WTC11 (cell line): ENCODE data around the gene GNG10. TPM values are rescaled to one million over a fixed set of nuclear protein-coding genes. Genes with fewer than 3 reads are reported as not detected.

Experiments
- ATAC-seq: fragments of 200-7000 bp; cut with Tn5 transposase; 2 replicates; pipeline ENCODE4 v1.10.0; 2021; ENCODE audit warnings: mild to moderate bottlenecking, moderate library complexity
- CTCF ChIA-PET: fragments of 300-600 bp; sonication (Branson Sonifier 250); formaldehyde crosslinking; loops from one replicate; lab custom pipeline; 2021; ENCODE audit warnings: antibody characterized with exemption; lab: Charles Lee
- POLR2A ChIA-PET: fragments of 350-600 bp; sonication (Branson Sonifier 250); formaldehyde crosslinking; loops from one replicate; lab custom pipeline; 2021; ENCODE audit warnings: antibody characterized with exemption; lab: Charles Lee
- DNase-seq: peaks from one replicate; pipeline ENCODE4 v3.0.0; 2021; ENCODE audit warnings: low spot score
- H3K27ac Mint-ChIP-seq: 2 replicates; pipeline ENCODE4 v1.8.0; 2021; ENCODE audit warnings: mixed read lengths
- H3K27me3 Mint-ChIP-seq: 2 replicates; pipeline ENCODE4 v1.8.0; 2021; ENCODE audit warnings: low read depth, mild to moderate bottlenecking, moderate library complexity, mixed read lengths
- H3K36me3 Mint-ChIP-seq: 2 replicates; pipeline ENCODE4 v1.8.0; 2021; ENCODE audit warnings: mixed read lengths
- H3K4me1 Mint-ChIP-seq: 2 replicates; pipeline ENCODE4 v1.8.0; 2022; ENCODE audit warnings: mixed read lengths
- H3K4me3 Mint-ChIP-seq: 2 replicates; pipeline ENCODE4 v1.8.0; 2021; ENCODE audit warnings: mild to moderate bottlenecking, moderate library complexity, mixed read lengths
- H3K9me3 Mint-ChIP-seq: 2 replicates; pipeline ENCODE4 v1.8.0; 2021; ENCODE audit warnings: mixed read lengths
- CTCF ChIP-seq: fragments of 200-600 bp; IDR thresholded peaks from 2 replicates; pipeline ENCODE4 v1.8.0; 2022; ENCODE audit warnings: antibody characterized with exemption
- FOXJ3 ChIP-seq: sonication (generic); formaldehyde crosslinking; IDR thresholded peaks from 2 replicates; pipeline ENCODE4 v1.9.0; 2021; ENCODE audit warnings: missing genetic modification reagents, mild to moderate bottlenecking, borderline replicate concordance
- GTF2I ChIP-seq: fragments of 250-450 bp; sonication (Bioruptor Pico); conservative IDR thresholded peaks from 2 replicates; pipeline ENCODE4 v1.4.0; 2021; ENCODE audit warnings: mild to moderate bottlenecking
- MAX ChIP-seq: sonication (generic); formaldehyde crosslinking; IDR thresholded peaks from 2 replicates; pipeline ENCODE4 v1.8.0; 2022; ENCODE audit warnings: mild to moderate bottlenecking, missing genetic modification reagents
- NFATC4 ChIP-seq: fragments of 250-450 bp; sonication (Bioruptor Pico); IDR thresholded peaks from 2 replicates; pipeline ENCODE4 v1.9.0; 2021; ENCODE audit warnings: mild to moderate bottlenecking
- NFYB ChIP-seq: sonication (generic); formaldehyde crosslinking; conservative IDR thresholded peaks from 2 replicates; pipeline ENCODE4 v1.8.0; 2022; ENCODE audit warnings: low read depth, missing genetic modification reagents
- NR2C2 ChIP-seq: sonication (generic); formaldehyde crosslinking; IDR thresholded peaks from 2 replicates; pipeline ENCODE4 v1.8.0; 2022; ENCODE audit warnings: mild to moderate bottlenecking, missing genetic modification reagents
- OVOL2 ChIP-seq: fragments of 250-450 bp; sonication (Bioruptor Pico); IDR thresholded peaks from 2 replicates; pipeline ENCODE4 v1.9.0; 2021; ENCODE audit warnings: mild to moderate bottlenecking, borderline replicate concordance
- PREB ChIP-seq: sonication (generic); formaldehyde crosslinking; IDR thresholded peaks from 2 replicates; pipeline ENCODE4 v1.8.1; 2022; ENCODE audit warnings: mild to moderate bottlenecking, missing genetic modification reagents, moderate library complexity, borderline replicate concordance
- RORB ChIP-seq: fragments of 250-450 bp; sonication (Bioruptor Pico); IDR thresholded peaks from 2 replicates; pipeline ENCODE4 v1.9.0; 2021; ENCODE audit warnings: mild to moderate bottlenecking
- STAT6 ChIP-seq: sonication (generic); formaldehyde crosslinking; conservative IDR thresholded peaks from 2 replicates; pipeline ENCODE4 v1.8.1; 2023; ENCODE audit warnings: mild to moderate bottlenecking, low read depth, missing genetic modification reagents, moderate library complexity
- TCF7 ChIP-seq: sonication (generic); formaldehyde crosslinking; IDR thresholded peaks from 2 replicates; pipeline ENCODE4 v1.8.0; 2022; ENCODE audit warnings: mild to moderate bottlenecking, low read depth, missing genetic modification reagents, moderate library complexity
- TEAD4 ChIP-seq: sonication (generic); formaldehyde crosslinking; IDR thresholded peaks from 2 replicates; pipeline ENCODE4 v1.8.0; 2022; ENCODE audit warnings: mild to moderate bottlenecking, missing genetic modification reagents
- ZNF263 ChIP-seq: sonication (generic); formaldehyde crosslinking; IDR thresholded peaks from 2 replicates; pipeline ENCODE4 v1.8.1; 2022; ENCODE audit warnings: low read depth, mild to moderate bottlenecking, moderate library complexity, missing genetic modification reagents
- ZNF396 ChIP-seq: fragments of 250-450 bp; sonication (Bioruptor Pico); IDR thresholded peaks from 2 replicates; pipeline ENCODE4 v1.8.0; 2021; ENCODE audit warnings: mild to moderate bottlenecking, moderate library complexity, borderline replicate concordance
- ZSCAN18 ChIP-seq: fragments of 250-450 bp; sonication (Bioruptor Pico); IDR thresholded peaks from 2 replicates; pipeline ENCODE4 v2.1.2; 2022; ENCODE audit warnings: mild to moderate bottlenecking, moderate library complexity
- total RNA-seq: library from RNA; stranded (reverse); gene quantifications from 3 replicates; pipeline ENCODE4 v1.2.3, GENCODE V29; 2021
- TF ChIP-seq, protein P1 (sequence below): fragments of 250-450 bp; sonication (Bioruptor Pico); IDR thresholded peaks from 2 replicates; pipeline ENCODE4 v1.8.0; 2021; ENCODE audit warnings: mild to moderate bottlenecking
- TF ChIP-seq, protein P2 (sequence below): sonication (generic); formaldehyde crosslinking; IDR thresholded peaks from 2 replicates; pipeline ENCODE4 v1.8.1; 2022; ENCODE audit warnings: mild to moderate bottlenecking, moderate library complexity, missing genetic modification reagents

GNG10 gene
- total RNA-seq, 1 experiment from 2014 or later = 17.2 TPM

GRCh38 chr9:111649016-111649415 is 12.4 kb upstream of the GNG10 start:
- Mint-ChIP-seq H3K27ac (no peak overlapping the region), H3K4me1 (no peaks in the 10 kb centered on the region), H3K9me3 (no peaks in the 10 kb centered on the region), H3K27me3 (no peaks in the 10 kb centered on the region), H3K4me3 (no peak overlapping the region), H3K36me3 (peaks cover 34% of the 10 kb centered on the region)
- TF ChIP-seq ZNF263 (CRISPR knock-in tag) (no peak), ZNF396 (CRISPR knock-in tag) (no peak), FOXJ3 (no peak), MAX (no peak), NFYB (CRISPR knock-in tag) (no peak), TEAD4 (CRISPR knock-in tag) (no peak), NFATC4 (CRISPR knock-in tag) (no peak), GTF2I (CRISPR knock-in tag) (no peak), STAT6 (CRISPR knock-in tag) (no peak), OVOL2 (CRISPR knock-in tag) (no peak), PREB (CRISPR knock-in tag) (no peak), NR2C2 (CRISPR knock-in tag) (no peak), TCF7 (CRISPR knock-in tag) (no peak), CTCF (no peak), RORB (no peak), ZSCAN18 (CRISPR knock-in tag) (no peak)
- TF ChIP-seq, protein P1, sequence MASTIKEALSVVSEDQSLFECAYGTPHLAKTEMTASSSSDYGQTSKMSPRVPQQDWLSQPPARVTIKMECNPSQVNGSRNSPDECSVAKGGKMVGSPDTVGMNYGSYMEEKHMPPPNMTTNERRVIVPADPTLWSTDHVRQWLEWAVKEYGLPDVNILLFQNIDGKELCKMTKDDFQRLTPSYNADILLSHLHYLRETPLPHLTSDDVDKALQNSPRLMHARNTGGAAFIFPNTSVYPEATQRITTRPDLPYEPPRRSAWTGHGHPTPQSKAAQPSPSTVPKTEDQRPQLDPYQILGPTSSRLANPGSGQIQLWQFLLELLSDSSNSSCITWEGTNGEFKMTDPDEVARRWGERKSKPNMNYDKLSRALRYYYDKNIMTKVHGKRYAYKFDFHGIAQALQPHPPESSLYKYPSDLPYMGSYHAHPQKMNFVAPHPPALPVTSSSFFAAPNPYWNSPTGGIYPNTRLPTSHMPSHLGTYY = no peak
- TF ChIP-seq, protein P2, sequence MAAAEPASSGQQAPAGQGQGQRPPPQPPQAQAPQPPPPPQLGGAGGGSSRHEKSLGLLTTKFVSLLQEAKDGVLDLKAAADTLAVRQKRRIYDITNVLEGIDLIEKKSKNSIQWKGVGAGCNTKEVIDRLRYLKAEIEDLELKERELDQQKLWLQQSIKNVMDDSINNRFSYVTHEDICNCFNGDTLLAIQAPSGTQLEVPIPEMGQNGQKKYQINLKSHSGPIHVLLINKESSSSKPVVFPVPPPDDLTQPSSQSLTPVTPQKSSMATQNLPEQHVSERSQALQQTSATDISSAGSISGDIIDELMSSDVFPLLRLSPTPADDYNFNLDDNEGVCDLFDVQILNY (CRISPR knock-in tag) = no peak
- ChIA-PET POLR2A (no interaction called here), CTCF (no interaction called here)
- DNase-seq = no peak
- ATAC-seq = no peak
